Activated naive CD8-positive, alpha-beta T cell treated with anti-CD3 and anti-CD28 coated beads for 36 hours (primary cell): ENCODE data around the gene C1orf56. TPM values are rescaled to one million over a fixed set of nuclear protein-coding genes. Genes with fewer than 3 reads are reported as not detected.

Experiments
- DNase-seq: peaks from one replicate; pipeline ENCODE4 v3.0.0; 2021
- H3K27ac Mint-ChIP-seq: one replicate; pipeline ENCODE4 v1.8.0; 2022; ENCODE audit warnings: mild to moderate bottlenecking, moderate library complexity, mixed read lengths
- H3K27me3 Mint-ChIP-seq: one replicate; pipeline ENCODE4 v1.8.0; 2022; ENCODE audit warnings: mild to moderate bottlenecking, mixed read lengths
- H3K36me3 Mint-ChIP-seq: one replicate; pipeline ENCODE4 v1.8.0; 2021; ENCODE audit warnings: mild to moderate bottlenecking, mixed read lengths
- H3K4me1 Mint-ChIP-seq: one replicate; pipeline ENCODE4 v1.8.0; 2021; ENCODE audit warnings: mixed read lengths
- H3K4me3 Mint-ChIP-seq: one replicate; pipeline ENCODE4 v1.8.0; 2022; ENCODE audit warnings: mild to moderate bottlenecking, moderate library complexity, mixed read lengths
- H3K9me3 Mint-ChIP-seq: one replicate; pipeline ENCODE4 v1.8.0; 2022; ENCODE audit warnings: mixed read lengths
- total RNA-seq, 2 experiments: library from RNA; stranded (reverse); gene quantifications; one replicate each; pipeline ENCODE4 v1.2.3, GENCODE V29; 2021

Gene C1orf56
- total RNA-seq, 2 experiments from 2014 or later: 1.1 to 1.2 TPM

GRCh38 chr1:151048645-151049032 is 1.1 kb downstream of the C1orf56 start:
- peak overlapping the region; percentile 90 for H3K4me3 Mint-ChIP-seq
- no peaks in the 10 kb centered on the region for H3K9me3 Mint-ChIP-seq
- H3K27me3 Mint-ChIP-seq: no peaks in the 10 kb centered on the region

GRCh38 chr1:151049458-151049857 is 1.9 kb downstream of the C1orf56 start:
- Mint-ChIP-seq H3K27ac (peak overlapping the region; percentile 64), H3K4me1 (peaks cover 47% of the 10 kb centered on the region), H3K9me3 (no peaks in the 10 kb centered on the region), H3K4me3 (no peak overlapping the region), H3K27me3 (no peaks in the 10 kb centered on the region), H3K36me3 (peaks cover 28% of the 10 kb centered on the region)
- DNase-seq: no peak

More at GRCh38 chr1:151048645-151049032, 1.1 kb downstream of the C1orf56 start:
- Mint-ChIP-seq H3K36me3 (peaks cover 20% of the 10 kb centered on the region), H3K4me1 (peaks cover 44% of the 10 kb centered on the region), H3K27ac (peak overlapping the region; percentile 93)
- DNase-seq: no peak

DNA sequence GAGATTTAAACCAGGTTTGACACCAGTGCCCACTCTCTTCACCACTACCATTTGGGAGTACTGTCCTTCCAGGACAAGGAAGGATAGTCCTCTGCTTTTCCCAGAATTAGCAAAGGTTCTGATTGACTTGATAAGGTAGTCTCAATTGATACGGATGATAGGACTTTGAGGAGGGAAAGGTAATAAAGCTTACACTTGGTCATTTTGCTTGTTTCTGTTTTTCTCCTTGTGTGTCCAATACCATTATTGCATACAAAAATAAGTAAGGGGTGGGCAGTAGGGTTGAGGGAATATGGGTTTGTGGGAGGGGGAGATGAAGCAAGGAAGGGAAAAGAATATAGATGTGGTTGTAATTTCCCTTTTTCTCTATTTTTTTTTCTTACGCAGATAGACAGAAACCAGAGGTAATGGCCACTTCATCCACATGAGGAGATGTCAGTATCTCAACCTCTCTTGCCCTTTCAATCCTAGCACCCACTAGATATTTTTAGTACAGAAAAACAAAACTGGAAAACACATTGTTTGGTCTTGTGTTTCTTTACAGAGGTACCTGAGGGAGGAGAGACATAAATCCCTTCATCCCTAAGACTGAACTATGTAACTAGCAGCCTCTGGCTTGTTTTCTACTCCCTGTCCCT is 2.6 kb downstream of the C1orf56 start:
- no peaks in the 10 kb centered on the region for H3K27me3 Mint-ChIP-seq
- H3K4me1 Mint-ChIP-seq: peaks cover 53% of the 10 kb centered on the region
- DNase-seq: no peak
- peak overlapping the region; percentile 30 for H3K27ac Mint-ChIP-seq
- H3K36me3 Mint-ChIP-seq: peaks cover 35% of the 10 kb centered on the region
- H3K9me3 Mint-ChIP-seq: no peaks in the 10 kb centered on the region
- no peak overlapping the region for H3K4me3 Mint-ChIP-seq

GRCh38 chr1:151051356-151052009 is 3.9 kb downstream of the C1orf56 start:
- Mint-ChIP-seq H3K36me3 (peaks cover 48% of the 10 kb centered on the region), H3K4me1 (peaks cover 58% of the 10 kb centered on the region), H3K27me3 (no peaks in the 10 kb centered on the region), H3K9me3 (no peaks in the 10 kb centered on the region), H3K27ac (peak overlapping the region; percentile 32), H3K4me3 (no peak overlapping the region)
- no peak for DNase-seq

DNA sequence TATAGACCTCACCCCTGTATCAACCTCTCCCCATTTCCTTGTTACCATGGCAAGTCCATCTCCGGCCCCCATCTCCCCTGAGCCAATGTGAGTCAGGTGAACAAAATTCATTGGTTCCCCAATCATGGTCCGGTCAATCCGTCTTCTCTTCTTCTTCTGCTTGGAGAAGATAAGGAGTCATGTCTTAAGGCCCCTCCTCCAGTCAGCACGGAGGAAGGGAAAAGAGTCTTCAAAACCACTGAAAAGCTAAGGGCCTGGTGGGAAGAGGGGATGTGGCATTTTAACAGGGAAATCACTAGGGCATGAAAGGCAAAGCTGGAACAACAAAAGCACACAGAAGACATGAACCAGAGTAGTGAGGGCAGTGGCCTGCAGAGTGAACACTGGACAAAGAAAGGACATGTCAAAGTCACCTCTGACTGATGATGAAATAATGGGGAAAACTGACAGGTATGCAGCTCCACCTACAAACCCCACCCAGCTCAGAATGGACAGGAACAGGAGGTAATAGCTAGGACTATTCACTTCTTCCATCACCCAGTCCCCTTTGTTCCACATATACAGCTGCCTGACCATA is 7.5 kb downstream of the C1orf56 start:
- Mint-ChIP-seq H3K9me3 (no peaks in the 10 kb centered on the region), H3K36me3 (peaks cover 70% of the 10 kb centered on the region), H3K27me3 (no peaks in the 10 kb centered on the region), H3K4me1 (peaks cover 53% of the 10 kb centered on the region), H3K4me3 (peak overlapping the region; percentile 32), H3K27ac (peak overlapping the region; percentile 95)
- no peak for DNase-seq

DNA sequence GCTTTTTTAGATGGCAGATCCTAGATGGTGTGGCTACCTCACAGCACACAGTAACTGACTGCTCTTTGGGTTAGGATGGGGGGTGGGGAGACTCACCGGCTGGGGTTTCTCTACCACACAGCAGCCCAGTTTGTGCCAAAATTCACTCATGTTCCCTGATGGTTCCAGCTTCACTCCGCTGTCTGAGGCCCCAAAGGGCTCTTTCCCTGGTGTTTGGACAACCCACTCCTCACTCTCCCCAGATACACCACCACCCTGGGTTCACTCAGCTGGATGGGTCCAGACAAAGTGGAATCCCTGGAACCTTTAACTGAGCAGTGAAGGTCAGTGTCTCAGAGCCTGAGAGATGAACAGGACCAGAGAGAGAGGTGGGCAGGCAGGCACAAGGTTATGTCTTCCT is 8.0 kb downstream of the C1orf56 start:
- Mint-ChIP-seq H3K4me1 (peaks cover 54% of the 10 kb centered on the region), H3K4me3 (peak overlapping the region; percentile 96), H3K27ac (peak overlapping the region; percentile 95), H3K9me3 (no peaks in the 10 kb centered on the region), H3K36me3 (peaks cover 68% of the 10 kb centered on the region), H3K27me3 (no peaks in the 10 kb centered on the region)
- no peak for DNase-seq

DNA sequence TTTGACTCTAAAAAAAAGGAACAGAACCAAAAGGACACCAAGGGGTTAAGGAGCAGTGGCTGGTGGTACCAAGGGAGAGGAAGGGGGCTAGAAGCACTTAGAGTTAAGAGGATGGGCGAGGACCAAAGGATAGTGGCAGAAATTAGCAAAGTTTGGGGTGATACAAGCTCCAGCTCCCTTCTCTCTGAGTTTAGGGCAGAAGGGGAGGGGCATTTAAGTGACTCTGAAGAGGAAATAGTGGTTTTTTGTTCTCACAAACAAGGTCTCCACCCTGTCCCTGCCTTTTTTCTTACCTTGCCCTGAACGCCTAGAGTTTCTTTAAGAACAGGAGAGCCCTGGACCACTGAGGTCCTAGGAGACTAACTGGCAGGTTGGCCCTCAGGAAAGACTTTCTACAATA is 8.6 kb downstream of the C1orf56 start:
- Mint-ChIP-seq H3K27ac (peak overlapping the region; percentile 95), H3K27me3 (no peaks in the 10 kb centered on the region), H3K36me3 (peaks cover 68% of the 10 kb centered on the region), H3K4me3 (peak overlapping the region; percentile 96), H3K4me1 (peaks cover 56% of the 10 kb centered on the region), H3K9me3 (no peaks in the 10 kb centered on the region)
- DNase-seq: no peak

- Mint-ChIP-seq H3K4me3 (peak overlapping the region; percentile 96), H3K36me3 (peaks cover 53% of the 10 kb centered on the region), H3K27ac (peak overlapping the region; percentile 95), H3K27me3 (no peaks in the 10 kb centered on the region), H3K4me1 (peaks cover 58% of the 10 kb centered on the region), H3K9me3 (no peaks in the 10 kb centered on the region)
- DNase-seq: no peak
These were observed 11.1 kb downstream of the C1orf56 start for GRCh38 chr1:151058692-151059091.

DNA sequence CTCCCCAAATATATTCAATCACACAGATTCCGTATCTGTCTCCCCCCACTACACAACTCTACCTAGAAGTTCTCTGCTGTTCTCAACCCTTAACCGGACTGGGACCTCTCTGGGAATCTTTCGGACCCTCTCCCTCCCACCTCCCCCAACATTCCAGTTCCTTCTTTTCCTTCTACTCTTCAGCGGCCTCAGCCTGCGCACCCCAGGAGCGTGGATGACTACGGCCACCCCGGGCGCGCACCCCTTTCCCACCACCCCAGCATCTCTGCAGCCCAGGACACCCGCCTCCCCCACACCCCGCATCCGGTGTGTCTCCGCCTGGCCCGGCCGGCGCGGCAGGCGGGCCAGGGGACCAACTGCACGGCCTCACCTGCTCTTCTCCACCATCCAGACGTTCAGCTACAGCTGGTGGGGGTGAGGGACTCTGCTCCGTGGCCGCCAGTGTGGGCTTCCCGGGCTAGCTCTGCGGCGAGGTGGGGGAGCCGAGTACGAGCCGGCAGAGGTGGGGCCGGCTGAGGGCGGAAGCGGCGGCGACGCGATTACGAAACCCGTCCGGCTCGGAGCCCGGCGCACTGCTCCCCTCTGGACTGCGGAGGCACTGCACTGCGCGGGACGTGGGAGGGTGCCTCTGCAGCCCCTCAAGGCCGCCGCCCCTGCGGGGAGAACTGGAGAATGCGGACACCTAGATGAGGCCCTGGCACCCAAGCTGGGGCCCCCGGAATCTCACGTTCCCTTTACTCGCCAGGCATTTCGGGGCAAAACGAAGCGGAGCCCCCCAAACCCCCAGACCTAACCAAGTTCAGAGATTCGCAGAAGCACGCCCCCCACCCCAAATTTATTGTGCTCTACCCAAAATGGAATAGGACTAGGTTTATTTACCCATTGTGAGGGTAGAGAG is 11.8 kb downstream of the C1orf56 start, which contains the start of gene CDC42SE1:
TSS of gene CDC42SE1 (minus strand) at position 514 of the 898 bp plus-strand sequence. CDS start 3,892 bp downstream, outside the sequence.
- Mint-ChIP-seq H3K4me3 (peak within 1 kb of the TSS; percentile 96), H3K27ac (peak within 1 kb of the TSS; percentile 95), H3K4me1 (peaks cover 56% of the 10 kb centered on the region), H3K27me3 (no peaks in the 10 kb centered on the region), H3K9me3 (no peaks in the 10 kb centered on the region), H3K36me3 (peaks cover 46% of the 10 kb centered on the region)
- DNase-seq: peak; percentile 93

DNA sequence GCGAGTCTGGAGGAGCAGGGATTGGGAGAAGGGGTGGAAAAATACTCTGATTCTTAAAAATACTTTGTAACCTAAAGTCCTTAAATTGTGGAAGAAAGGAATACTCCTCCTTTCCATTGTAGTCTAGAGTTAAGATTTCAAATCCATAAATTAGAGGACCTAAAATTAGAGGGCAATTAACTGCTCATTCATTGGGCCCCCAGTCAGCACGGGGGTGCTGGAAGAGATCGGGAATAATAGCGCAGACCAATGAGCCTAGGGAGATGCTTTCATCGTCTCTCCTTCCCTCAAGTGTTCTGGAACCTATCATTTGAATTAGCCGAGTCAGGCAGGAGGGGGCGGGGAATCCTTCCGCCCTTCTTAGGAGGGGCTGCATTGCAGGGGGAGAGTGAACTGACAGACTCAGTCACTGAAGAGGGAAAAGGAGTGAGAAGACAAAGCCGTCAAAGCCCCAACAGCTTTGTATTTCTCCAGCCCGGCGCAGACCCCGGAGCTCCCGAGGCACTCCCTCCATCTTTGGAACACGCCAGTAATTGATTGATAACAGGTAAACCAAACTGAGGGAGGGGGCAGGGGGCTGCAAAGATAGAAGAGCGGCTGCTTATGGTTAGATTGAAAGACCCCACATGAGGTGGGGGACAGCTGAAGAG is 12.6 kb downstream of the C1orf56 start, which contains the start of gene MLLT11:
TSS of gene MLLT11 (plus strand) at position 391 of the 650 bp plus-strand sequence. CDS start 6,828 bp downstream, outside the sequence.
- peak; percentile 38 for DNase-seq
- H3K4me1 Mint-ChIP-seq: peaks cover 50% of the 10 kb centered on the region
- H3K4me3 Mint-ChIP-seq: peak within 1 kb of the TSS; percentile 96
- no peaks in the 10 kb centered on the region for H3K9me3 Mint-ChIP-seq
- no peaks in the 10 kb centered on the region for H3K27me3 Mint-ChIP-seq
- peak within 1 kb of the TSS; percentile 95 for H3K27ac Mint-ChIP-seq
- H3K36me3 Mint-ChIP-seq: peaks cover 40% of the 10 kb centered on the region

- H3K4me1 Mint-ChIP-seq: peaks cover 43% of the 10 kb centered on the region
- DNase-seq: no peak
- peak overlapping the region; percentile 95 for H3K27ac Mint-ChIP-seq
- peaks cover 32% of the 10 kb centered on the region for H3K36me3 Mint-ChIP-seq
- peak overlapping the region; percentile 96 for H3K4me3 Mint-ChIP-seq
- no peaks in the 10 kb centered on the region for H3K27me3 Mint-ChIP-seq
- no peaks in the 10 kb centered on the region for H3K9me3 Mint-ChIP-seq
These were observed 13.3 kb downstream of the C1orf56 start for GRCh38 chr1:151060657-151061421.

DNA sequence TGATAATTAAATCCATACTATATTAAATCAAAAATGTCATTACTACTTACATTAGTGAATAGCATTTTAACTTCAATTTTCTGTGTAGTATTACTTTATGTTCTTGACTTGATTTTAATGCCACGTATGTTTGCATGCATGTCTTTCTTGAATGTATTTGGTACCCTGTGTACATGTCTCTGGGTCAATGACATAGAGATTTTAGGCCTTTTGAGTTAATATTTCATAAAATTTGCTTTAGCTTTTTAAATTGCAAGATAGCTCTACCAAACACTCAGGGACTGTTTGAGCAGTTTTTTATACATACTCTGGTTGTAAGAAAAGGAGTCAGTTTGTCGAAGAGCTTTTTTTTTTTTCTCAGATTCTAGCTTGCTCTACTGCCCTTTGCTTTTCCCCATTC is 14.2 kb downstream of the C1orf56 start:
- H3K27ac Mint-ChIP-seq: no peak overlapping the region
- H3K36me3 Mint-ChIP-seq: peaks cover 27% of the 10 kb centered on the region
- H3K4me1 Mint-ChIP-seq: peaks cover 34% of the 10 kb centered on the region
- no peak for DNase-seq
- H3K4me3 Mint-ChIP-seq: peak overlapping the region; percentile 96
- no peaks in the 10 kb centered on the region for H3K27me3 Mint-ChIP-seq
- H3K9me3 Mint-ChIP-seq: no peaks in the 10 kb centered on the region

DNA sequence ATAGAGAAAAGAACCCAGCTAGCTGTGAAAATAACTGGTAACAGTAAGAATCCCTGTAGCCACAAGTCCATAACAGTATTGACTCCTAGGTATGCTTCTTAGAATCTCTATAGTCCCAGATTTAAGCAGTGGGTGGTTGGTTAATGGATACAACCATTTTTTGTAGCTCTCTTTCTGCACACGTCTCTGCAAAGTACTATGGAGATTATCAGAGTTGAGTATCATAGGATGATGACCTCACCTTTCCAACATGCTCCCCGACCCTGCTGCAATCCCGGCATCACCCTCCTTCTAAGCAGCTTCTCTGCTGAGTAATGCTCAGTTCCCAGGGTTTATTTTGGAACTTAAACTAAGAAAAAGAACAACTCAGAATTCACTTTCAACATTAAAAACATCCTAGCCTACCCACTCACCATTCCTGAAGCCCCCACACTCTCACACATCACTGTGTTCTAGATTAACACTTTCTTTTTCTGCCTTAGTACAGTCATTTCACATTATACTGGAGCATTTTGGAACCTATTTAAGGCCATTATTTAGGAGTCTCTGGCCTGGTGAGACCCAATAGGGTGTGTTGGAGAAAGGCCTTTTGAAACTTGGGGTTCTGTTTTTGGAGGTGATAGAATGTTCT is 15.3 kb downstream of the C1orf56 start:
- DNase-seq: no peak
- H3K4me1 Mint-ChIP-seq: peaks cover 23% of the 10 kb centered on the region
- no peaks in the 10 kb centered on the region for H3K27me3 Mint-ChIP-seq
- no peaks in the 10 kb centered on the region for H3K9me3 Mint-ChIP-seq
- H3K27ac Mint-ChIP-seq: no peak overlapping the region
- peaks cover 15% of the 10 kb centered on the region for H3K36me3 Mint-ChIP-seq
- no peak overlapping the region for H3K4me3 Mint-ChIP-seq
